Hepatocyte (in vitro differentiated cells): Measurements from ENCODE around the gene PSMB10. TPM values are rescaled to one million over a fixed set of nuclear protein-coding genes. Genes with fewer than 3 reads are reported as not detected.

Source experiments
- DNase-seq: peaks from one replicate; pipeline ENCODE4 v3.0.0-alpha.2; 2016; ENCODE audit warnings: low spot score
- H2AFZ ChIP-seq: fragments of 200-600 bp; sonication (generic); 2 replicates; pipeline ENCODE4 v1.6.0; 2016; ENCODE audit warnings: antibody characterized with exemption, mild to moderate bottlenecking
- H3K27ac ChIP-seq: fragments of 200-600 bp; sonication (generic); 2 replicates; pipeline ENCODE4 v1.5.1; 2016; ENCODE audit warnings: mild to moderate bottlenecking
- H3K27me3 ChIP-seq: fragments of 200-600 bp; sonication (generic); 2 replicates; pipeline ENCODE4 v1.6.1; 2016
- H3K36me3 ChIP-seq: fragments of 200-600 bp; sonication (generic); replicated peaks from 2 replicates; pipeline ENCODE4 v1.5.1; 2016; ENCODE audit warnings: low read depth; ENCODE audit not compliant: insufficient read depth
- H3K4me1 ChIP-seq: fragments of 200-600 bp; sonication (generic); 2 replicates; pipeline ENCODE4 v1.5.1; 2016; ENCODE audit warnings: mild to moderate bottlenecking, moderate library complexity; ENCODE audit not compliant: insufficient read depth
- H3K4me2 ChIP-seq: fragments of 200-600 bp; sonication (generic); 2 replicates; pipeline ENCODE4 v1.6.0; 2016
- H3K4me3 ChIP-seq: fragments of 200-600 bp; sonication (generic); 2 replicates; pipeline ENCODE4 v1.5.1; 2016; ENCODE audit warnings: mild to moderate bottlenecking
- H3K79me2 ChIP-seq: fragments of 200-600 bp; sonication (generic); 2 replicates; pipeline ENCODE4 v1.6.0; 2017; ENCODE audit warnings: mild to moderate bottlenecking
- H3K9me2 ChIP-seq: fragments of 200-600 bp; sonication (generic); replicated peaks from 2 replicates; pipeline ENCODE4 v1.6.0; 2017; ENCODE audit warnings: mild to moderate bottlenecking; ENCODE audit not compliant: insufficient read depth
- H3K9me3 ChIP-seq: fragments of 200-600 bp; sonication (generic); 2 replicates; pipeline ENCODE4 v1.5.1; 2016; ENCODE audit warnings: low read depth, mild to moderate bottlenecking
- H4K20me1 ChIP-seq: fragments of 200-600 bp; sonication (generic); 2 replicates; pipeline ENCODE4 v1.6.0; 2016; ENCODE audit warnings: mild to moderate bottlenecking; ENCODE audit not compliant: insufficient read depth, poor library complexity, severe bottlenecking
- CTCF ChIP-seq: fragments of 200-600 bp; sonication (generic); IDR thresholded peaks from 2 replicates; pipeline ENCODE4 v1.5.1; 2016; ENCODE audit warnings: antibody characterized with exemption, mild to moderate bottlenecking; ENCODE audit not compliant: poor library complexity
- EZH2 ChIP-seq: fragments of 200-600 bp; sonication (generic); IDR thresholded peaks from 2 replicates; pipeline ENCODE4 v1.6.1; 2016; ENCODE audit warnings: antibody characterized with exemption, mild to moderate bottlenecking, borderline replicate concordance
- EZH2phosphoT487 ChIP-seq: fragments of 200-600 bp; sonication (generic); IDR thresholded peaks from one replicate; pipeline ENCODE4 v1.6.1; 2018; ENCODE audit warnings: antibody characterized with exemption, mild to moderate bottlenecking, low read depth, moderate library complexity; ENCODE audit not compliant: unreplicated experiment, severe bottlenecking
- WGBS: methylation state at CpG from one replicate; pipeline ENCODE4 v1.1.6; 2016; ENCODE audit warnings: low lambda C conversion rate; ENCODE audit errors: missing lambda C conversion rate; 5-methylcytosine and 5-hydroxymethylcytosine counted together
- polyA plus RNA-seq: library from polyadenylated mRNA; unstranded; fragments of >200 nt; fragmentation: Nextera tagmentation; extraction: Ambion mirVana; gene quantifications from 2 replicates; pipeline ENCODE4 v1.2.1, GENCODE V29; 2016
- total RNA-seq: library from RNA; depleted of rRNA; stranded (reverse); fragments of >200 nt; gene quantifications from 2 replicates; pipeline ENCODE4 v1.2.3, GENCODE V29; 2014

The PSMB10 gene
- total and polyA plus RNA-seq, 2 experiments from 2014 or later, result 13.7 to 48.7 TPM

GRCh38 chr16:67928147-67928546 is 8.5 kb downstream of the PSMB10 start:
- 88% methylated on average over 7 of the region's 7 CpGs for WGBS
- Histone ChIP-seq H3K4me3 (no peak overlapping the region), H3K4me2 (no peak overlapping the region), H3K27me3 (no peaks in the 10 kb centered on the region), H3K27ac (no peak overlapping the region), H3K9me3 (no peaks in the 10 kb centered on the region), H3K9me2 (no peaks in the 10 kb centered on the region), H3K4me1 (no peaks in the 10 kb centered on the region), H3K79me2 (no peaks in the 10 kb centered on the region), H3K36me3 (no peaks in the 10 kb centered on the region), H2AFZ (no peak overlapping the region), H4K20me1 (peaks cover 10% of the 10 kb centered on the region)
- no peak for DNase-seq
- no peak for TF ChIP-seq EZH2
- no peak for TF ChIP-seq CTCF
- no peak for TF ChIP-seq EZH2phosphoT487

- H3K27me3 ChIP-seq, result no peaks in the 10 kb centered on the region
- H3K27ac ChIP-seq, result no peak overlapping the region
- no peaks in the 10 kb centered on the region for H3K36me3 ChIP-seq
- H2AFZ ChIP-seq, result no peak overlapping the region
- H3K4me2 ChIP-seq, result no peak overlapping the region
- 95% methylated on average over 22 of the region's 22 CpGs for WGBS
- TF ChIP-seq EZH2 (no peak), CTCF (no peak), EZH2phosphoT487 (no peak)
- H3K9me3 ChIP-seq, result no peaks in the 10 kb centered on the region
- no peak for DNase-seq
- peaks cover 16% of the 10 kb centered on the region for H4K20me1 ChIP-seq
- H3K4me1 ChIP-seq, result no peaks in the 10 kb centered on the region
- peaks cover 4% of the 10 kb centered on the region for H3K79me2 ChIP-seq
- H3K9me2 ChIP-seq, result no peaks in the 10 kb centered on the region
- H3K4me3 ChIP-seq, result no peak overlapping the region
Measured at GRCh38 chr16:67927131-67927941, 9.3 kb downstream of the PSMB10 start.

GRCh38 chr16:67926181-67926750 is 10.4 kb downstream of the PSMB10 start:
- Histone ChIP-seq H3K4me2 (no peak overlapping the region), H3K9me2 (no peaks in the 10 kb centered on the region), H3K27ac (no peak overlapping the region), H3K9me3 (no peaks in the 10 kb centered on the region), H3K4me3 (no peak overlapping the region), H3K4me1 (no peaks in the 10 kb centered on the region), H2AFZ (no peak overlapping the region), H3K79me2 (peaks cover 10% of the 10 kb centered on the region), H4K20me1 (peaks cover 20% of the 10 kb centered on the region), H3K27me3 (no peaks in the 10 kb centered on the region), H3K36me3 (no peaks in the 10 kb centered on the region)
- 71% methylated on average over 13 of the region's 13 CpGs for WGBS
- TF ChIP-seq EZH2phosphoT487, result no peak
- no peak for TF ChIP-seq EZH2
- TF ChIP-seq CTCF, result no peak
- DNase-seq, result no peak
